ENCODE results near the gene CBX1. TPM values are rescaled to one million over a fixed set of nuclear protein-coding genes. Genes with fewer than 3 reads are reported as not detected.

Gene CBX1
- total RNA-seq: 10 to 100 TPM; 21.0 to 46.7 (median 24.7) TPM

GRCh38 chr17:48101012-48101720, at the start of gene CBX1:
Gene CBX1 (minus strand): TSS chr17:48101478. CDS start chr17:48077004, 24,474 bp downstream.
- H3K36me3 ChIP-seq: no peaks in the 10 kb centered on the region
- H3K27me3 ChIP-seq: no peaks in the 10 kb centered on the region
- WGBS, 2 donors: 0% methylated on average over 13 of the region's 79 CpGs; no CpG with 5 or more reads in 1 of the 2 donors
- peak within 1 kb of the TSS; percentile 78 to 98 (median 86) for H3K4me3 ChIP-seq
- no peaks in the 10 kb centered on the region for H3K9me3 ChIP-seq
- peak within 1 kb of the TSS; percentile 87 to 97 (median 94) for H3K27ac ChIP-seq
- H3K4me1 ChIP-seq: peaks cover 0 to 39% (median 8%) of the 10 kb centered on the region in 3 donors
- intact Hi-C loops (cut with DNase I): no loop called here
- DNase-seq: peak; percentile 71
- TF ChIP-seq CTCF (IDR thresholded peaks at IDR 0.05): peak in 1 of 6 experiments; percentile 33
- peak in 3 of 4 donors; percentile 46 to 81 (median 76) for TF ChIP-seq POLR2A (IDR thresholded peaks at IDR 0.05)

- TF ChIP-seq CTCF (IDR thresholded peaks at IDR 0.05) (no peak), POLR2A (IDR thresholded peaks at IDR 0.05) (no peak)
- H3K36me3 ChIP-seq: no peaks in the 10 kb centered on the region
- intact Hi-C loops (cut with DNase I): no loop called here
- peaks cover 0 to 100% (median 2%) of the 10 kb centered on the region in 4 donors for H3K27me3 ChIP-seq
- H3K9me3 ChIP-seq: no peaks in the 10 kb centered on the region
- H3K27ac ChIP-seq: no peak overlapping the region
- WGBS, 2 donors: 61 to 65% methylated on average over 11 of the region's 11 CpGs
- no peak for DNase-seq
- H3K4me3 ChIP-seq: no peak overlapping the region
- H3K4me1 ChIP-seq: no peaks in the 10 kb centered on the region
Observed at GRCh38 chr17:48150597-48151001, 49.3 kb upstream of the CBX1 start.

- no peak for DNase-seq
- no peaks in the 10 kb centered on the region for H3K9me3 ChIP-seq
- TF ChIP-seq CTCF (IDR thresholded peaks at IDR 0.05) (no peak), POLR2A (IDR thresholded peaks at IDR 0.05) (no peak)
- H3K27me3 ChIP-seq: peaks cover 0 to 100% (median 2%) of the 10 kb centered on the region in 4 donors
- H3K4me1 ChIP-seq: no peaks in the 10 kb centered on the region
- H3K4me3 ChIP-seq: no peak overlapping the region
- H3K36me3 ChIP-seq: no peaks in the 10 kb centered on the region
- no peak overlapping the region for H3K27ac ChIP-seq
- WGBS, 2 donors: 74 to 75% methylated on average over 4 of the region's 4 CpGs
- intact Hi-C loops (cut with DNase I): no loop called here
Observed at GRCh38 chr17:48149787-48150463, 48.6 kb upstream of the CBX1 start.

GRCh38 chr17:48148854-48149786, 47.8 kb upstream of the CBX1 start:
- WGBS, 2 donors: 49 to 56% methylated on average over 16 of the region's 16 CpGs
- TF ChIP-seq CTCF (IDR thresholded peaks at IDR 0.05) (no peak), POLR2A (IDR thresholded peaks at IDR 0.05) (no peak)
- H3K27me3 ChIP-seq: peaks cover 0 to 100% (median 2%) of the 10 kb centered on the region in 4 donors

More at GRCh38 chr17:48148854-48149786, 47.8 kb upstream of the CBX1 start:
- no peak overlapping the region for H3K4me3 ChIP-seq
- no peaks in the 10 kb centered on the region for H3K4me1 ChIP-seq
- no peak overlapping the region for H3K27ac ChIP-seq
- no peaks in the 10 kb centered on the region for H3K9me3 ChIP-seq
- no peaks in the 10 kb centered on the region for H3K36me3 ChIP-seq
- intact Hi-C loops (cut with DNase I): no loop called here
- no peak for DNase-seq

Data from esophagus squamous epithelium (tissue), 5 donors.